GM21737 (cell line): ENCODE measurements around the gene MIOX.
"Not testable (repeated sequence)": the region's sequence is repeated elsewhere in the genome, so short reads cannot be mapped to it uniquely, and the experiment has no call there.

Experiments used
- ATAC-seq: cut with Tn5 transposase; IDR thresholded peaks from one replicate; pipeline ENCODE4 v1.9.1; 2021; ENCODE audit warnings: mild to moderate bottlenecking, moderate library complexity; ENCODE audit not compliant: unreplicated experiment

MIOX gene

DNA sequence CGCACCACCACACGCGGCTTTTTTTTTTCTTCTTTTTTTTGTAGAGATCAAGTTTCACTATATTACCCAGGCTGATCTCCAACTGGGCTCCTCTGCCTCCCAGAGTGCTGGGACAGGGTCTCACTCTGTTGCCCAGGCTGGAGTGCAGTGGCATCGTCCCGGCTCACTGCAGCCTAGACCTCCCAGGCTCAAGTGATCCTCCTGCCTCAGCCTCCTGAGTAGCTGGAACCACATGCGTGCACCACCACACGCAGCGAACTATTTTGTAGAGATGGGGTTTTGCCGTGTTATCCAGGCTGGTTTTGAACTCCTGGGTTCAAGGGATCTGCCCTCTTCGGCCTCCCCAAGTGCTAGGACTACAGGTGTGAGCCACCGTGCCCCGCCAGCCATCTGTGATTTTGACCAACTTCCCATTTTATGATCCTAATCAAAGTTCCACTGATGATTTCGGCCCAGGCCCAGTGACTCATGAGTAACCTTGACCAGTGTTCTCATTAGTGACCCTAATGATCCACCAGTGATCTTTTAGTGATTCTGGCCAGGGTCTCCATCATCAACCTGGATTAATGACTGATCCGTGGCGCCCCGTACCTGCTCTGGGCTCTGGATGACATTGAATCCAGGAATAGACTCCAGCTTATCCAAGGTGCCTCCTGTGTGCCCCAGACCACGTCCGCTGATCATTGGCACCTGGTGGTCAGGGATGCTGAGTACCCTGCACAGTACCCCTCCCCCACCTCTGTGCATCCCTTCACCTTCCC, 41.4 kb downstream of the MIOX start:
- ATAC-seq, result no peak

DNA sequence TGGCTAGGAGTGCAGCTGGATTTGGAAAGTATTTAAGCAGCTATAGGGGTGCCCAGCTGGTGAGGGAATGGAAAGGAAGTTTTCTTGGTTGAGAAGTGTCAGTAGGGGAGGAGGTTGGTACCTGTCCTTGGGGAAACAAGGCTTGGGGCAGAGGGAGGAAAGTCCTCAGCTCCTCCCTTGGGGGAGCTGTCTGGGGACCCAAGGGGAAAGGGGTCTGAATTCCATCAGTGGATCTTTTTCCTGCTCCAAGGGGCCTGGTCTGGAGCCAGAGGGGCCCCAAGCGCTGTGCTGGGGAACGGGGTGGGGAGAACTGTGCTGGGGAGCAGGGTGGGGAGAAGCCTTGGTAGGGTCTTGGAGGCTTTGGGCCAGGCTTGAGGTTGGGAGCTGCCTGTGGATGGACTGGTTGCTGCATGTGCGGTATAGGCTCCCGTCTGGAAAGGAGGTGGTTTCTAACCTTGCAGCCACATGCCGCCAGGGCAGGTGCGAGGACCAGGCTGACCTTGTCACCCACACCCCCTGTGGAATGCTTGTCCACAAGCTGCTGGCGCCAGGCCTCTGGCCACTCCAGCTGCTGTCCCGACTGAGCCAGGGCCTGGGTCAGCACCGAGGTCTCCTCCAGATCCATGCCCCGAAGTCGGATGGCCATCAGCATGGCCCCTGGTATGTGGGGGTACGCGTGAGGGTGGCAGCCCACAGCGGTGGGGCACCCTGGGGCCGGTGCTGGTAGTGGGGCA, 42.2 kb downstream of the MIOX start:
- ATAC-seq, result no peak

DNA sequence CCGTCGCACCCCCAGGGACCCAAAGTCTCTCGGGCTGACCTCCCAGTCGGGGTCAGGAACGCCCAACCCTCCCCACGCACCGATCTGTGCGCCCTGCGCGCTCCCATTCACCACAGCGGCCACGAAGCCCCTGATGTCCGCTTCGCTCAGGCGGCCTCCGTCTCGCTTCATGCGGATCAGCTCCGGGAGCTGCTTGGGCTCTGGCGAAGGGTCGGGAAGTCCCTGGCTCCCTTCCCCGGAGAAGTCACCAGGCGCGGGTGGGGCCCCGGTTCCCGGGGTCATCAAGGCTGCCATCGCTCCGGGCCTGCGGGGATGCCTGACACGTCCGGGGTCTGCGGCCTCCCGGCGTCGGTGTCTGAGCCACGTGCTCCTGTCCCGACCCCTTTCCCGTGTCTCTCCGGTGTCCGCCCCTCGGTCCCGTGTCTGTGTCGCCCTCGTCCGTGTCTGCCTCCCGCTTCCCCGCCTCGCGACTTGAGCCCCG, 42.8 kb downstream of the MIOX start:
- ATAC-seq, result no peak

DNA sequence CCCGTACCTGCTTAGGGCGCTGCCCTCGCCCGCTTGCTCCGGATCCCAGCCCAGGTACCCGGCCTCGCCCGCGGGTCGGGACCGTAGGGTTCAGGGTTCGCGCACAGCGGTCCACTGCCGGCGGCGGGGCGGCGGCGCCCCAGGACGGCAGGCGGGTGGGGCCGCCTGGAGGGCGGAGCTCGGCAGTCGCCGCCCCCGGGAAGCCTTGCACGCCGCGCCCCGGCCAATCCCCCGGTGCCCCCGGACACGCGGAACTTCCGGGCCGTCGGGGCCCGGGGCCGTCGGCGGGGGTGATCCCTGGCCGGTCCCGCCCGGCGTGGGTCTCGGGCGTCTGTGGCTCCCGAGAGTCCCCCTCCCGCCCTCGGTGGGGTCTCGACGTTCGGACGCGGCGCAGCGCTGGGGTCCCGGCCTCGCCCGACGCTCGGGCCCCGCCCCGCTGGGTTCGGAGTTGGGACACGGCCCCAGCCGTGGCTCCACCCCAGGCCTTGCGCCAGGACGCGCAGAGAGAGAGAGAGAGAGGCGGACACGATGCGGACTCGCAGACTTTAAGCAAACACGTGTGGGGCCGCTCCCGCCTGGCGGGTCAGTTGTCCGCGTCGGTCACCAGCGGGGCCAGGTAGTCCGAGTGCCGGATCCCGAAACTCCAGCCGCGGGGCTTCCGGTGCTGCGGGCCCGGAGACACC, 43.4 kb downstream of the MIOX start, which contains the start of gene TYMP:
Gene TYMP, minus strand, starts transcription at position 116 of the 683 bp plus-strand sequence. CDS start 303 bp downstream, outside the sequence.
- ATAC-seq, result no peak

DNA sequence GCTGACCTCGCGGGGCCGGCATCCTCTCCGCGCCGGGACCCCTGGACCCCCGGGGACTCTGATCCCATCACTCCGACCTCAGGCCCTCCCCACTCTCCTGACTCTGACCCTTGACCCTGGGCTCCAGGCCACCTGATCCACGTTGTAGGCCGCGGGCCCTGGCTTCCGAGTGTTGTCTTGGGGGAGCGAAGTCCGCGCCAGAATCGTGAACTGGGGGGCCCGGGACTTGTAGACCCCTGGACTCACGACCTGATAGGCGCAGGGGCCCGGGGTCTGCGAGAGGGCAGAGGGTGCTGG, 43.9 kb downstream of the MIOX start:
- ATAC-seq, result no peak

DNA sequence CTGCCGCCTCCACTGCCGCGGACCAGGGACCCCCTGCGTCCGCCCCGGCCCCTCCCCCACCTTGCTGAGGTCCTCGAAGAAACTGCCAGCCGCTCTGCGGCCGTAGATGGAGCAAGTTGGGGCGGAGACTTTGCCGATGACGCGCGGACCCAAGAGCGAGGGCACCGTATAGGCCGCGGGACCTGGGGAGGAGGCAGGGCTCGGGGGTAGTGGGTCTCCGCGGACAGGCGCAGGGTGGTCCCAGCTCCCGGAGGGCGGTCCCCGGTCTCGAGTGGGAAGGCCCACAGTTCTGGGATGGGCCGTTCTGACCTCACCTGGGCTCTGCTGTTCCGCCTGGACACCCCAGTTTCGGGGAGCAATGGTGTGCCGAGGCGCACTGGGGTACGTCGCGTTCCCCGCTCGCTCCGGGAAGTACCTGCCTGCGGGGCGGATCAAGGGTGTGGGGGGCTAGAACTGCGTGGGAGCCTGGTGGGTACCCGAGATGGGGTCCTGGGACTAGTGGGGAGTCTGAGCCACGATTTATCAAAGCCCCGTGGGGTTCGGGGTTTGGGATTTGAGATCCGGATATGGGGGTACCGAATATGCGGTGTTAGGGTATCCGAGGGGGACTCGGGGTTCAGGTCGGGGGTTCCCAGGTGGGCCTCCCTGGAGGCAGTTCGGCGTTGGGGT, 44.4 kb downstream of the MIOX start:
- no peak for ATAC-seq

DNA sequence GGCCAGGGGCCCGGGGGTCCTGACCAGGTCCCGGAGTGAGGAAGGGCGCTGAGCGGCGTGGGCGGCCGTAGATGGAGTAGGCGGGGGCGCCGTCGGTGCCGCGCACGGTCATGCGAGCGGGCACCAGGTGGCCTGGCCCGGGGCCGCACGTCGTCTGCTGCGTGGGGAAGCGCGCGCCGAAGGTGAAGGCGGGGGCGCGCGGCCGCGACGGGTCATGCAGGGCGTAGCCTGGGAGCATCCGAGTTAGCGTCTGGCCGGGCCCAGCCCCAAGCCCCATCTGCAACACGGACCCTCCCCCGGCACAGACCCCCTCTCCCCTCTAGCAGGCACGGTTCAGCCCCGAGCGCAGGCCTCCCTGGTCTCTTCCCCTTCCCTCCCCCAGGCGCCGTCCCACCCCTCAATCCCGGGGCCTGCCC, 44.9 kb downstream of the MIOX start:
- peak; percentile 23 for ATAC-seq

DNA sequence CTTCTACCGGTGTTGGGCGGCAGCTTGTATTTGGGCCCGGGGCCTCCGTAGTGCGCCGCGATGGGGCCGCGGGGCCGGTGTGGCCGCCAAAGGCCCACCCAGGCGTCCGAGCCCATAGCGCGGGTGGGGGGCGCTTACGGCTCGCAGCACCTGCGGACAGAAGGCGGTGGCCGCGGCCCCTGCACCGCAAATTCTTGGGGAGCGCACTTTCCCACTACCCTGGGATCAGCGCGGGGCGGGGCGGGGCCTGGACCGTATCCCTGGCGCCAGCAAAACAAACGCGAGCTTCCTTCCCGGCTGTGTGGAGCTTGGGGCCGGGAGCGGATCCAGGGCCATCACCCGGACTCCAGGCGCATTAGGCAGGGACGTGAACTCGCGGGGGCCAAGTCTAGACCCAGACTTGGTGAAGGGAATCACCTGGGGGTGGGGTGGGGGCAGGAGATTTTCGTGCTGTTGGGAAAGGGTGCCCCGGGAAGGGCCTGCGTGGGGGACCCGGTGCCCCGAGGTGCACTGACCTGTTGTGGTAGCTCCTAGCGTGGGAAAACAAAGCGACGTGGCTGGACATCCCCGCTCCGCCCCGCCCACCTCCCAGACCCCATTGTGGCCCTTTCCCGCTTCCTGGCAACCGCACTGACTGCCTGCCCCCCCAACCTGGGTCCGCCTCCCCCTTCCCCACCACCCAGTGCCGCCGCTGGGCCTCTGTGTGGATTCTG, 45.5 kb downstream of the MIOX start:
- ATAC-seq, result no peak

DNA sequence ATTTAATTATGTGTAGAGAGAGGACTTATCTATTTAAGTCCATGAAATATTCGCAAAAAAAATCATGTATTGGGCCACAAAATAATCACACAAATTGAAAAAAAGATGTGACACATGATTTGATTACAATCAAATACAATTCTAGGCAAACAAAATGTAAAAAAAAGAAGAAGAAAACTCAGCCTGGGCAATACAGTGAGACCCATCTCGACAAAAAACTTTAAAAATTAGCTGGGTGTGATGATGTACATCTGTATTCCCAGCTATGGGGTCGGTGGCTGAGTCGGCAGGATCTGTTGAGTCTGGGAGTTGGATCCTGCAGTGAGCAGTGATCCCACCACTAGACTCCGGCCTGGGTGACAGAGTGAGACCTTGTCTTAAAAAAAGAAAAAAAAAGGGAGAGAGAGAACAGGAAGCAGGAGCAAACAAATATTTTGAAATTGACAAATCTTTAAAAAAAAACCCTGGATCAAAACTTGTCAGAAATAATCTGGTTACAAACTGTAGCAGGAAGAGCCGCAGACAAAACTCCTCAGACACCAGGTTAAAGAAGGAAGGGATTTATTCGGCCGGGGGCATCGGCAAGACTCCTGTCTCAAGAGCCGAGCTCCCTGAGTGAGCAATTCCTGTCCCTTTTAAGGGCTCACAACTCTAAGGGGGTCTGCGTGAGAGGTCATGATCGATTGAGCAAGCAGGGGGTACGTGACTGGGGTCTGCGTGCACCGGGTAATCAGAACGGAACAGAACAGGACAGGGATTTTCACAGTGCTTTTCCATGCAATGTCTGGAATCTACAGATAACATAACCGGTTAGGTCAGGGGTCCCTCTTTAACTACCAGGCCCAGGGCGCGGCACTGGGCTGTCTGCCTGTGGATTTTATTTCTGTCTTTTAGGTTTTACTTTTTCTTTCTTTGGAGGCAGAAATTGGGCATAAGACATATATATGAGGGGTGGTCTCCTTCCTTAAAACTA, 46.5 kb downstream of the MIOX start:
- ATAC-seq, result no peak

DNA sequence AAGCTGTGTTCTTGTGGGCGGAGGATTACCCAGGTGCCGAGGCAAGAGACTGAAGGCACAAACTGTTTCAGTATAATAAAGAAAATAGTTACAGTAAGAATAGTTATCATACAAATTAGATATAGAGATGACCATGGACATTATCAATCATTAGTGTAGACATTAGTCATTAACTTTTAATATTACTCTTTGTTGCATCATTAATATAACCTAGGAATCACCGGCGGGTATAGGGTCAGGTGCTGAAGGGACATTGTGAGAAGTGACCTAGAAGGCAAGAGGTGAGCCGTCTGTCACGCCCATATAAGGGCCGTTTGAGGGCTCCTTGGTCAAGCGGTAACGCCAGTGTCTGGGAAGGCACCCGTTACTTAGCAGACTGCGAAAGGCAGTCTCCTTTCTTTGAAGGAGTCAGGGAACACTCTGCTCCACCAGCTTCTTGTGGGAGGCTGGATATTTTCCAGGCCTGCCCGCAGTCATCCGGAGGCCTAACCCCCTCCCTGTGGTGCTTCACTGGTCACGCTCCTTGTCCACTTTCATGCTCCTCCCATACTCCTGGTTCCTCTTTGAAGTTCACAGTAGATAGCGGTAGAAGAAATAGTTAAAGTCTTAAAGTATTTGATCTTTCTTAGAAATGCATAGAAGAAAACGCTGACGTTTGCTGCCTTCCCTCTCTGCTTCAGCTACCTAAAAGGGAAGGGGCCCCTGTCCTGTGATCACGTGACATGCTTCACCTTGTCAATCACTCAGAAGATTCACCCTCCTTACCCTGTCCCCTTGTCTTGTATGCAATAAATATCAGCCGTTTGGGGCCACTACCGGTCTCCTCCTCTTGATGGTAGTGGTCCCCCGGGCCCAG, 47.4 kb downstream of the MIOX start:
- ATAC-seq, result not testable (repeated sequence)

DNA sequence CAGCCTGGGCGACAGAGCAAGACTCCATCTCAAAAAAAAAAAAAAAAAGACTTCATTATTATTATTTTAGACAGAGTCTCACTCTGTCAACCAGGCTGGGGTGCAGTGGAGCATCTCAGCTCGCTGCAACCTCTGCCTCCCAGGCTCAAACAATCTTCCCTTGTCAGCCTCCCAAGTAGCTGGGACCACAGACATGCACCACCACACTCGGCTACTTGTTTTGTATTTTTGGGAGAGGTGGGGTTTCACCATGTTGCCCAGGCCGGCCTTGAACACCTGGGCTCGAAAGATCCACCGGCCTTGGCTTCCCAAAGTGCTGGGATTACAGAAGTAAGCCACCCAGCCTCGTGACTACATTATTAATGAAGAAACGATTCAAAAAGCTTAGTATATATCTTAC, 48.5 kb downstream of the MIOX start:
- no peak for ATAC-seq

DNA sequence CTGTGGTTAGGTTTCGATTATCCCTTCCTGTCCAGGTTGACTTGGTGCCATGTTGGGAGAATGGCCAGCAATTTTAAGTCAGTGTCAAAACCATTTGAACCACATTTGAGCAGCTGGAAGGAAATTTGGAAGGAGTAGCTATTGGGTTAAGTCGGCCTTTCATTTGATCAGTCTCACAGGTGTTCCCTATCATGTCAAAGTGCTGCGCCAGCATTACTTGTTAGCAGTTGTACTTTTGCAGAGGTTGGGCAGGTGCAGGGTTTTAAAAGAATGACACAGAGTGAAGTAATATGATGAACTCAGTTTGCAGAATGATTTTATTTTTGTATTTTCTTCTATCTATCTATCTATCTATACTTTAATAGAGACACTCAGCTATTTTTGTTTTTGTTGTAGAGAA, 49.6 kb downstream of the MIOX start:
- no peak for ATAC-seq

DNA sequence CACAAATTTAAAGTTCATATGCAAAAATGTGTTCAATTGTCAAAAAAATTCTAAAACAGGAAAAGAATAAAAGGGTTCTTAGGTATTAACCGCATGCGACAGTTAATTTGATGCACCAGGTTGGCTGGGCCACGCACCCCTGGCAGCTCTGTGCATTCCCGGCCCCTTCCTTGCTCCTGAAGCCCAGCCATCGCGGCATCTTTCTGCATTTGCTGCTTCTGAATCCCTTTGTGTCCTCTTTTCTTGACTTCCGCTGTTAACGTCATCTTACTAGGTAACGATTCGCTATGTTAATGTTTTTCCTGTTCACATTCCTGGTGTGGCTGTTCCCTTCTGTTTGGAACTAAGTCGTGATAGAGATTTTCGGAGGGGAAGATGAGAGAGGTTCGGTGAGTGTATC, 51.1 kb downstream of the MIOX start:
- no peak for ATAC-seq
